ENCODE measurements around the gene FXYD5.
A peak's percentile ranks its signal among the peaks of the same experiment; 100 is the strongest.
"Not testable (repeated sequence)": the region's sequence is repeated elsewhere in the genome, so short reads cannot be mapped to it uniquely, and the experiment has no call there.

The FXYD5 gene

GRCh38 chr19:35181387-35181786 is 26.9 kb downstream of the FXYD5 start:
- no peak for DNase-seq (ENCODE audit: low read depth)

- no peak for DNase-seq (ENCODE audit: low read depth)
These were observed 29.7 kb downstream of the FXYD5 start for GRCh38 chr19:35184267-35184666.

- DNase-seq (ENCODE audit: low read depth): no peak
These were observed 30.3 kb downstream of the FXYD5 start for GRCh38 chr19:35184884-35185283.

GRCh38 chr19:35194012-35194984 is 39.8 kb downstream of the FXYD5 start:
- DNase-seq (ENCODE audit: low read depth): no peak

- DNase-seq (ENCODE audit: low read depth): no peak
These were observed 41.3 kb downstream of the FXYD5 start for GRCh38 chr19:35195830-35196229.

GRCh38 chr19:35196861-35197260 is 42.3 kb downstream of the FXYD5 start:
- not testable (repeated sequence) for DNase-seq (ENCODE audit: low read depth)

GRCh38 chr19:35199481-35199880 is 44.9 kb downstream of the FXYD5 start:
- no peak for DNase-seq (ENCODE audit: low read depth)

GRCh38 chr19:35202722-35203688 is 48.5 kb downstream of the FXYD5 start:
- DNase-seq (ENCODE audit: low read depth): no peak

GRCh38 chr19:35204799-35205732 is 50.5 kb downstream of the FXYD5 start:
- DNase-seq (ENCODE audit: low read depth): no peak

- DNase-seq (ENCODE audit: low read depth): no peak
These were observed 51.3 kb downstream of the FXYD5 start for GRCh38 chr19:35205733-35206323.

GRCh38 chr19:35206379-35206778 is 51.8 kb downstream of the FXYD5 start:
- no peak for DNase-seq (ENCODE audit: low read depth)

- DNase-seq (ENCODE audit: low read depth): no peak
These were observed 52.3 kb downstream of the FXYD5 start for GRCh38 chr19:35206855-35207254.

- DNase-seq (ENCODE audit: low read depth): no peak
These were observed 52.9 kb downstream of the FXYD5 start for GRCh38 chr19:35207391-35207871.

- DNase-seq (ENCODE audit: low read depth): no peak
These were observed 53.6 kb downstream of the FXYD5 start for GRCh38 chr19:35208121-35208520.

GRCh38 chr19:35209646-35210045 is 55.1 kb downstream of the FXYD5 start:
- no peak for DNase-seq (ENCODE audit: low read depth)

GRCh38 chr19:35211545-35212230 is 57.2 kb downstream of the FXYD5 start:
- peak; percentile 55 for DNase-seq (ENCODE audit: low read depth)

- DNase-seq (ENCODE audit: low read depth): no peak
These were observed 57.7 kb downstream of the FXYD5 start for GRCh38 chr19:35212241-35212640.

GRCh38 chr19:35213663-35214632 is 59.4 kb downstream of the FXYD5 start:
- DNase-seq (ENCODE audit: low read depth): peak; percentile 71

Measured in activated gamma-delta T cell treated with anti-CD3 and anti-CD28 coated beads, Interleukin-2, amount 50 U/mL, for 16 hours (primary cell).